HepG2 (cell line): Measurements from ENCODE around the gene SCRT2. TPM values are rescaled to one million over a fixed set of nuclear protein-coding genes. Genes with fewer than 3 reads are reported as not detected.
"Not testable (repeated sequence)": the region's sequence is repeated elsewhere in the genome, so short reads cannot be mapped to it uniquely, and the experiment has no call there.

Experiments used
- ATAC-seq: fragments of 200-7000 bp; cut with Tn5 transposase; 3 replicates; pipeline ENCODE4 v1.9.1; 2020; ENCODE audit warnings: mild to moderate bottlenecking, moderate library complexity
- BruUV-seq: library from RNA; stranded (reverse); fragments of 400-500 nt; replicated peaks from 2 replicates; lab custom pipeline; 2021; lab: Mats Ljungman, UMichigan
- CTCF ChIA-PET: fragments of 300-600 bp; formaldehyde crosslinking; extraction: SDS; loops from one replicate; lab custom pipeline; 2021; ENCODE audit warnings: low total read pairs, inconsistent platforms, low intra/inter-chr PET ratio; lab: Yijun Ruan, JAX
- POLR2A ChIA-PET: fragments of 350-600 bp; sonication (Branson Sonifier 250); formaldehyde crosslinking; loops from one replicate; lab custom pipeline; 2020; ENCODE audit warnings: antibody characterized with exemption, inconsistent platforms; lab: Yijun Ruan, JAX
- DNase-seq: peaks from one replicate; pipeline ENCODE4 v3.0.0-alpha.2; 2015; ENCODE audit warnings: low spot score
- FAIRE-seq: peaks from 3 replicates; lab custom pipeline; 2011; peaks lifted over from hg19 to GRCh38; lab: Jason Lieb, UNC
- H2AFZ ChIP-seq: one replicate; pipeline ENCODE4 v1.6.1; 2011; ENCODE audit warnings: low read length, inconsistent platforms
- H3K27ac ChIP-seq: fragments of 300-600 bp; 3 replicates; pipeline ENCODE4 v1.8.0; 2011; ENCODE audit warnings: mixed run types, mild to moderate bottlenecking, mixed read lengths, low read length, inconsistent platforms; ENCODE audit not compliant: insufficient read depth; ENCODE audit errors: extremely low read length
- H3K27me3 ChIP-seq, 2 experiments: fragments of 200-600 bp in 1 of 2; 2 replicates in 1 of 2; 3 replicates in 1 of 2; pipeline versions ENCODE4 v1.6.0 to v1.8.0; 2011; ENCODE audit warnings: low read length in 2 of 2, mild to moderate bottlenecking in 2 of 2, moderate library complexity in 2 of 2, inconsistent platforms in 1 of 2; ENCODE audit not compliant: insufficient read depth in 2 of 2, control insufficient read depth in 1 of 2
- H3K36me3 ChIP-seq, 2 experiments: fragments of 200-600 bp in 1 of 2; replicated peaks in 1 of 2; 2 replicates in 1 of 2; 3 replicates in 1 of 2; pipeline versions ENCODE4 v1.5.1 to v1.8.0; 2011; ENCODE audit warnings: low read length in 2 of 2, inconsistent platforms in 1 of 2; ENCODE audit not compliant: insufficient read depth in 2 of 2, control insufficient read depth in 1 of 2
- H3K4me1 ChIP-seq: 2 replicates; pipeline ENCODE4 v1.5.1; 2012; ENCODE audit warnings: low read length, inconsistent platforms; ENCODE audit not compliant: insufficient read depth
- H3K4me2 ChIP-seq: 2 replicates; pipeline ENCODE4 v1.6.0; 2011; ENCODE audit warnings: low read depth, low read length, inconsistent platforms
- H3K4me3 ChIP-seq, 3 experiments: fragments of 200-600 bp in 1 of 3; sonication (generic), shearing (Covaris generic) in 1 of 3; replicated peaks in 1 of 3; 2 replicates each; pipeline ENCODE4 v1.5.1; 2011 to 2016; ENCODE audit warnings: low read length in 3 of 3, inconsistent platforms in 2 of 3, low read depth in 2 of 3, mild to moderate bottlenecking in 2 of 3, control low read depth in 1 of 3, mixed read lengths in 1 of 3; ENCODE audit not compliant: insufficient read depth in 1 of 3
- H3K79me2 ChIP-seq: one replicate; pipeline ENCODE4 v1.6.1; 2011; ENCODE audit warnings: low read length, inconsistent platforms; ENCODE audit not compliant: insufficient read depth
- H3K9ac ChIP-seq: 2 replicates; pipeline ENCODE4 v1.6.0; 2011; ENCODE audit warnings: mild to moderate bottlenecking, low read depth, low read length, inconsistent platforms; ENCODE audit not compliant: insufficient read depth
- H3K9me3 ChIP-seq: 2 replicates; pipeline ENCODE4 v1.5.1; 2012; ENCODE audit warnings: mild to moderate bottlenecking, low read length
- H4K20me1 ChIP-seq: 2 replicates; pipeline ENCODE4 v1.6.0; 2011; ENCODE audit warnings: inconsistent platforms, mild to moderate bottlenecking, low read length, moderate library complexity; ENCODE audit not compliant: insufficient read depth
- NONO ChIP-seq, 2 experiments: fragments of 450-650 bp in 1 of 2; sonication (generic) in 1 of 2; formaldehyde crosslinking in 1 of 2; IDR thresholded peaks in 1 of 2; conservative IDR thresholded peaks in 1 of 2; 2 replicates each; pipeline versions ENCODE4 v1.6.1 to v1.8.0; 2017 to 2022; ENCODE audit warnings: mild to moderate bottlenecking in 1 of 2, missing genetic modification reagents in 1 of 2, moderate library complexity in 1 of 2
- SIX4 ChIP-seq: sonication (generic); formaldehyde crosslinking; IDR thresholded peaks from 2 replicates; pipeline ENCODE4 v1.4.0; 2020; ENCODE audit warnings: missing genetic modification reagents
- SRSF1 ChIP-seq: fragments of 200-400 bp; formaldehyde crosslinking; optimal IDR thresholded peaks from 2 replicates; pipeline ENCODE3; 2017; ENCODE audit warnings: mild to moderate bottlenecking, low read depth, low read length, moderate library complexity
- ZMAT3 ChIP-seq: sonication (generic); formaldehyde crosslinking; conservative IDR thresholded peaks from 2 replicates; pipeline ENCODE4 v1.7.0; 2021; ENCODE audit warnings: missing genetic modification reagents
- ZNF430 ChIP-seq: sonication (generic); formaldehyde crosslinking; IDR thresholded peaks from 2 replicates; pipeline ENCODE4 v1.9.0; 2021; ENCODE audit warnings: mild to moderate bottlenecking, missing genetic modification reagents
- WGBS: methylation state at CpG from one replicate; pipeline ENCODE4 v1.1.6; 2017; ENCODE audit warnings: low lambda C conversion rate; 5-methylcytosine and 5-hydroxymethylcytosine counted together
- in situ Hi-C: cut with HindIII; loops from 2 replicates; pipeline ENCODE4 v1.10.0; 2017; ENCODE audit warnings: low pct_unique_long_range_greater_than_20kb; ENCODE audit not compliant: extremely low pct_ligation_motif_present
- intact Hi-C: fragments of 100-400 bp; cut with micrococcal nuclease; formaldehyde crosslinking; loops from one replicate; pipeline ENCODE4 v1.10.0; 2022; ENCODE audit not compliant: unreplicated experiment
- polyA plus RNA-seq, 8 experiments: library from polyadenylated mRNA; depleted of rRNA in 3 of 8; stranded (reverse) in 7 of 8; unstranded in 1 of 8; fragments of >200 nt; fragmentation: Illumina TruSeq in 4 of 8; extraction: Trizol in 4 of 8; gene quantifications; 2 replicates each; pipeline versions ENCODE4 v1.2.1 to v1.2.3, GENCODE V29; 2011 to 2016; ENCODE audit warnings: low read depth in 4 of 8, missing spikeins in 1 of 8, mixed read lengths in 1 of 8; ENCODE audit not compliant: insufficient read depth in 1 of 8
- total RNA-seq, 5 experiments: library from RNA; depleted of rRNA; stranded (reverse); fragments of >200 nt; fragmentation: Illumina TruSeq; extraction: Trizol; gene quantifications; 2 replicates each; pipeline ENCODE4 v1.2.3, GENCODE V29; 2016; ENCODE audit warnings: low read depth in 1 of 5

Gene SCRT2
- total and polyA plus RNA-seq, 2 of the 13 experiments (the other 11 are each of a cell fraction or from before 2014, with no cell fraction given), result not detected

- no peak for TF ChIP-seq SIX4
Observed at GRCh38 chr20:642398-643174, 33.0 kb downstream of the SCRT2 start (continued).

DNA sequence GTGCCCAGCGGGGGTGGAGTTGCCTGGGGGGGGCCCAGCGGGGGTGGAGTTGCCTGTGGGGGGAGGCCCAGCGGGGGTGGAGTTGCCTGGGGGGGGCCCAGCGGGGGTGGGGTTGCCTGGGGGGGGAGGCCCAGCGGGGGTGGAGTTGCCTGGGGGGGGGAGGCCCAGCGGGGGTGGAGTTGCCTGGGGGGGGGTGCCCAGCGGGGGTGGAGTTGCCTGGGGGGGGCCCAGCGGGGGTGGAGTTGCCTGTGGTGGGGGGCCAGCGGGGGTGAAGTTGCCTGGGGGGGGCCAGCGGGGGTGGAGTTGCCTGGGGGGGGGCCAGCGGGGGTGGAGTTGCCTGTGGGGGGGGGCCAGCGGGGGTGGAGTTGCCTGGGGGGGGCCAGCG lies 33.6 kb downstream of the SCRT2 start:
- H3K4me2 ChIP-seq; H2AFZ ChIP-seq; ATAC-seq; H3K9me3 ChIP-seq; H3K9ac ChIP-seq; H3K27me3 ChIP-seq; intact Hi-C loops; H3K36me3 ChIP-seq; FAIRE-seq; H3K79me2 ChIP-seq; H4K20me1 ChIP-seq; BruUV-seq; DNase-seq; H3K27ac ChIP-seq; TF ChIP-seq NONO (IDR thresholded peaks at IDR 0.05): not testable (repeated sequence)
- no CpG with 5 or more reads among the region's 13 CpGs for WGBS
- Histone ChIP-seq H3K4me1 (peaks cover 48% of the 10 kb centered on the region), H3K4me3 (peak overlapping the region in 1 of 3 experiments; percentile 24; a peak in 1 of 6 replicates)
- TF ChIP-seq ZMAT3 (CRISPR knock-in tag), result peak; percentile 6; the same call in 1 of the 2 replicates
- TF ChIP-seq NONO (CRISPR knock-in tag; conservative IDR thresholded peaks at IDR 0.05), result 0 out of 2 replicates have a peak, but pooled peaks have one; percentile 1
- 0 out of 2 replicates have a peak, but pooled peaks have one; percentile 8 for TF ChIP-seq ZNF430 (CRISPR knock-in tag)
- peak; percentile 100 for TF ChIP-seq SRSF1
- CTCF ChIA-PET, result interaction anchor here (1.3 kb wide), 1 partner anchor 25 kb away, joined by 4 read pairs; no protein-coding TSS in a partner anchor
- POLR2A ChIA-PET, result interaction anchor here (1.0 to 1.2 kb wide), 2 partner anchors 99 to 130 kb away, joined by 3 to 5 read pairs; partner anchors contain the start of gene CSNK2A1
- in situ Hi-C loops, result loop anchor here (10.0 kb wide), 1 partner anchor 287 kb away; no protein-coding TSS in a partner anchor
